ENCODE measurements around the gene TMEM131. TPM values are rescaled to one million over a fixed set of nuclear protein-coding genes. Genes with fewer than 3 reads are reported as not detected.
"Not testable (repeated sequence)": the region's sequence is repeated elsewhere in the genome, so short reads cannot be mapped to it uniquely, and the experiment has no call there.

Gene TMEM131
- total RNA-seq, 4 donors from 2014 or later, result 32.8 to 54.8 (median 41.2) TPM

- no peak for TF ChIP-seq CTCF (IDR thresholded peaks at IDR 0.05)
- no peak for TF ChIP-seq POLR2A (IDR thresholded peaks at IDR 0.05)
- DNase-seq (ENCODE audit: low spot score in 2 of 2), result peak in 1 of 2 donors; percentile 25
- no peak overlapping the region for H3K4me3 ChIP-seq (ENCODE audit: low read depth, poor library complexity, severe bottlenecking)
- 61 to 72% methylated on average over 5 of the region's 5 CpGs for WGBS, 2 donors
- intact Hi-C loops (cut with DNase I; ENCODE audit: low total_unique reads), result no loop called here
Observed at GRCh38 chr2:98026292-98026691, 30.5 kb upstream of the TMEM131 start.

- intact Hi-C loops (cut with DNase I; ENCODE audit: low total_unique reads), result no loop called here
- no peak for DNase-seq (ENCODE audit: low spot score in 2 of 2)
- TF ChIP-seq CTCF (IDR thresholded peaks at IDR 0.05) (no peak), POLR2A (IDR thresholded peaks at IDR 0.05) (no peak)
- H3K4me3 ChIP-seq (ENCODE audit: low read depth, poor library complexity, severe bottlenecking), result no peak overlapping the region
Observed at GRCh38 chr2:98025481-98026037, 29.8 kb upstream of the TMEM131 start.

GRCh38 chr2:98022067-98022466 lies 26.3 kb upstream of the TMEM131 start:
- DNase-seq (ENCODE audit: low spot score in 2 of 2); H3K4me3 ChIP-seq (ENCODE audit: low read depth, poor library complexity, severe bottlenecking); intact Hi-C loops (cut with DNase I; ENCODE audit: low total_unique reads): not testable (repeated sequence)
- WGBS, 2 donors, result 89 to 92% methylated on average over 3 of the region's 3 CpGs

- TF ChIP-seq POLR2A (IDR thresholded peaks at IDR 0.05) (no peak), CTCF (IDR thresholded peaks at IDR 0.05) (no peak)
- WGBS, 2 donors, result 85 to 88% methylated on average over 11 of the region's 11 CpGs
- no peak for DNase-seq (ENCODE audit: low spot score in 2 of 2)
- intact Hi-C loops (cut with DNase I; ENCODE audit: low total_unique reads), result no loop called here
- H3K4me3 ChIP-seq (ENCODE audit: low read depth, poor library complexity, severe bottlenecking), result no peak overlapping the region
Observed at GRCh38 chr2:98020992-98021713, 25.4 kb upstream of the TMEM131 start.

- 79 to 92% methylated on average over 6 of the region's 6 CpGs for WGBS, 2 donors
- no peak for DNase-seq (ENCODE audit: low spot score in 2 of 2)
- intact Hi-C loops (cut with DNase I; ENCODE audit: low total_unique reads), result no loop called here
- no peak overlapping the region for H3K4me3 ChIP-seq (ENCODE audit: low read depth, poor library complexity, severe bottlenecking)
- TF ChIP-seq POLR2A (IDR thresholded peaks at IDR 0.05) (no peak), CTCF (IDR thresholded peaks at IDR 0.05) (no peak)
Observed at GRCh38 chr2:98020516-98020915, 24.8 kb upstream of the TMEM131 start.

- no peak overlapping the region for H3K4me3 ChIP-seq (ENCODE audit: low read depth, poor library complexity, severe bottlenecking)
- DNase-seq (ENCODE audit: low spot score in 2 of 2), result no peak
- WGBS, 2 donors, result 75 to 82% methylated on average over 7 of the region's 7 CpGs
- intact Hi-C loops (cut with DNase I; ENCODE audit: low total_unique reads), result no loop called here
- no peak for TF ChIP-seq POLR2A (IDR thresholded peaks at IDR 0.05)
- TF ChIP-seq CTCF (IDR thresholded peaks at IDR 0.05), result no peak
Observed at GRCh38 chr2:98016908-98017670, 21.3 kb upstream of the TMEM131 start.

All from lower leg skin (tissue), 4 donors.